Glutamatergic neuron (in vitro differentiated cells): ENCODE measurements around the gene CEMIP. TPM values are rescaled to one million over a fixed set of nuclear protein-coding genes. Genes with fewer than 3 reads are reported as not detected.

Source experiments
- DNase-seq: peaks from one replicate; pipeline ENCODE4 v3.0.0; 2022
- H3K27ac Mint-ChIP-seq: one replicate; pipeline ENCODE4 v1.8.0; 2020; ENCODE audit warnings: mild to moderate bottlenecking, mixed read lengths, inconsistent platforms; ENCODE audit not compliant: unreplicated experiment
- H3K27me3 Mint-ChIP-seq: one replicate; pipeline ENCODE4 v1.8.0; 2020; ENCODE audit warnings: mild to moderate bottlenecking, moderate library complexity, mixed read lengths, inconsistent platforms; ENCODE audit not compliant: unreplicated experiment
- H3K36me3 Mint-ChIP-seq: one replicate; pipeline ENCODE4 v1.8.0; 2020; ENCODE audit warnings: mild to moderate bottlenecking, mixed read lengths, inconsistent platforms; ENCODE audit not compliant: unreplicated experiment
- H3K4me1 Mint-ChIP-seq: one replicate; pipeline ENCODE4 v1.8.0; 2020; ENCODE audit warnings: mild to moderate bottlenecking, low read depth, mixed read lengths, inconsistent platforms; ENCODE audit not compliant: unreplicated experiment
- H3K4me3 Mint-ChIP-seq: one replicate; pipeline ENCODE4 v1.8.0; 2020; ENCODE audit warnings: mild to moderate bottlenecking, mixed read lengths, inconsistent platforms; ENCODE audit not compliant: unreplicated experiment
- H3K9me3 Mint-ChIP-seq: one replicate; pipeline ENCODE4 v1.8.0; 2020; ENCODE audit warnings: mild to moderate bottlenecking, moderate library complexity, mixed read lengths, inconsistent platforms; ENCODE audit not compliant: unreplicated experiment
- CTCF ChIP-seq: fragments of 200-600 bp; sonication (generic); IDR thresholded peaks from one replicate; pipeline ENCODE4 v1.5.0; 2021; ENCODE audit not compliant: partially characterized antibody, unreplicated experiment
- total RNA-seq: library from RNA; stranded (reverse); fragmentation: NEBNext Ultra II Directional; extraction: Animal tissue kit (Norgen Biotek cat#: 25700); gene quantifications from one replicate; pipeline ENCODE4 v1.2.1, GENCODE V29; 2021; ENCODE audit not compliant: unreplicated experiment

Gene CEMIP
- total RNA-seq, 1 donor from 2014 or later: 0.25 TPM

DNA sequence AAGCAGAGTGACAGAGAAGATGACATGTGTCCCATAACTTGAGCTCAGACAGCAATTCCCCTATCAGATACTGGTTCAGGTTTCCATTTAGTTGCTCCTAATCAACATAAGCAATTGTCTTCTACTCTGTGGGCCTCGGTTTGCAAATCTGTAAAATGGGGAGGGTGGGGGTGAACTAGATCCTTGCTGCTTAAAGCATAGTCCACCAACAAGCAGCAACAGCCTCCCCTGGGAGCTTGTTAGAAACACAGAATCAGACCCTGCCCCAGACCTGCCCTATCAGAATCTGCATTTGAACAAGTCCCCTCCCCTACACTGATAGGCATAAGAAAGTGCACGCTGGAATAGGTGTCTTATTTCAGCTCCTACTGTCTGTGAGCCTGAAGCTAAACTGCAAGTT, 87.8 kb downstream of the CEMIP start:
- Mint-ChIP-seq H3K27ac (no peak overlapping the region), H3K9me3 (no peaks in the 10 kb centered on the region), H3K36me3 (no peaks in the 10 kb centered on the region), H3K27me3 (no peaks in the 10 kb centered on the region), H3K4me3 (no peak overlapping the region), H3K4me1 (no peaks in the 10 kb centered on the region)
- DNase-seq: no peak
- no peak for TF ChIP-seq CTCF

- Mint-ChIP-seq H3K27me3 (no peaks in the 10 kb centered on the region), H3K4me3 (no peak overlapping the region), H3K27ac (no peak overlapping the region), H3K9me3 (no peaks in the 10 kb centered on the region), H3K36me3 (no peaks in the 10 kb centered on the region), H3K4me1 (peaks cover under 1% of the 10 kb centered on the region)
- no peak for TF ChIP-seq CTCF
- no peak for DNase-seq
These were observed 91.2 kb downstream of the CEMIP start for GRCh38 chr15:80870366-80870765.

DNA sequence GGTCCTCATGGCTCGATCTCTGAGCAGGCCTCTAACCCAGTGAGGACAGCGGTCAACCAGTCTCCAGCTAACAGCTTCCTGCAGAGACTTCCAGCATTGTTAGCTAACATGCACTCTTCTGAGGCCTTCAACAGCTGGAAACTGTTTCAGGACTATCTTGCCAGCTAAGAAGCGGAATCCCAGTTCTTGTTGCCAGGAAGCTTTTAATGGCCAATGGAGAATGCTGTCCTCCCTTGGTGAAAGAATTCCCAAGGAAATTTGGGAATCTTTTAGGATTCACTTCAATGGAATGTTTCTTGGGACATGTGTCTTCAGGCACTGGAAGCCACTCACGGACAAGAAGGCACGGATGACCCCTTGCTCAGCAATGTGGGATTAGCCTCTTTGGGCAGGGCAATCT, 91.7 kb downstream of the CEMIP start:
- no peak for DNase-seq
- peaks cover 4% of the 10 kb centered on the region for H3K4me1 Mint-ChIP-seq
- H3K27ac Mint-ChIP-seq: no peak overlapping the region
- no peaks in the 10 kb centered on the region for H3K9me3 Mint-ChIP-seq
- H3K4me3 Mint-ChIP-seq: no peak overlapping the region
- TF ChIP-seq CTCF: no peak
- H3K27me3 Mint-ChIP-seq: no peaks in the 10 kb centered on the region
- no peaks in the 10 kb centered on the region for H3K36me3 Mint-ChIP-seq

- Mint-ChIP-seq H3K36me3 (no peaks in the 10 kb centered on the region), H3K4me3 (no peak overlapping the region), H3K9me3 (peaks cover 1% of the 10 kb centered on the region), H3K4me1 (peaks cover 4% of the 10 kb centered on the region), H3K27ac (no peak overlapping the region), H3K27me3 (no peaks in the 10 kb centered on the region)
- no peak for DNase-seq
- TF ChIP-seq CTCF: no peak
These were observed 92.7 kb downstream of the CEMIP start for GRCh38 chr15:80871858-80872257.

DNA sequence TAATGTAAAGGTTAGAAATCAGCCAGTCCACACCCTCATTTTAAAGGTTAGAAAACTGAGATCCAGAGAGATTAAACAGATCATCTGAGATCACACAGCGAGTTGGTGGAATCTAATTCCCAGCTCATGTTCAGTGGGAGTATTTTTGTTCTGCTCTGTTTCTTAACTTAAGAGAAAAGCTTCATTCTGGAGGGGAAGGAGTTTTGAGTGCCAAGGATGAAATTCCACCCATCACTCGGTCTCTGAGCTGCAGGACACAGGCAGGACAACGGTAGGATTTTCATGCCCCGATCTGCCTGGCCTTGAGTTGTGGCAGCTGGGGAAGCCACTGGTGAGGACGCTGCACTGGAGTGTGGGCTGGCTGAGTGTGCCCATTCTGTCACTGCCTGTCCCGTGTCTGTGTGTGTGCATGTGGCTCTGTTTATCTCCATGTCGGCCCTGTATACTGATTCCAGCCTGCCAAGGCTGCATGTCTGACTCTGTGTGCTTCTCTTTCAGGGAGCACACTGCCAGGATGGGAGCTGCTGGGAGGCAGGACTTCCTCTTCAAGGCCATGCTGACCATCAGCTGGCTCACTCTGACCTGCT, 94.3 kb downstream of the CEMIP start:
- Mint-ChIP-seq H3K4me1 (peaks cover 4% of the 10 kb centered on the region), H3K36me3 (no peaks in the 10 kb centered on the region), H3K27me3 (no peaks in the 10 kb centered on the region), H3K27ac (no peak overlapping the region), H3K4me3 (no peak overlapping the region), H3K9me3 (peaks cover 1% of the 10 kb centered on the region)
- no peak for DNase-seq
- no peak for TF ChIP-seq CTCF
